ENCODE results near the gene TBC1D19. TPM values are rescaled to one million over a fixed set of nuclear protein-coding genes. Genes with fewer than 3 reads are reported as not detected.

The TBC1D19 gene
- total and polyA plus RNA-seq, 4 donors, result 2.1 to 41.6 (median 8.3) TPM

- peak in 2 of 3 donors; percentile 94 to 95 for DNase-seq
- no peak overlapping the region for H3K9ac ChIP-seq (ENCODE audit: insufficient read depth in 1 of 2, low read length in 2 of 2)
- 32 to 47% methylated on average over 3 of the region's 3 CpGs for WGBS, 2 donors
- no peaks in the 10 kb centered on the region for H3K9me3 ChIP-seq (ENCODE audit: control insufficient read depth in 4 of 4, insufficient read depth in 3 of 4, low read length in 3 of 4)
- peak; percentile 41 for ATAC-seq (ENCODE audit: insufficient read depth, low FRiP score)
- no peaks in the 10 kb centered on the region for H3K36me3 ChIP-seq (ENCODE audit: control insufficient read depth in 4 of 4, insufficient read depth in 4 of 4, low read length in 4 of 4)
- H3K4me1 ChIP-seq (ENCODE audit: control insufficient read depth in 5 of 5, insufficient read depth in 5 of 5, low read length in 5 of 5), result peaks cover 0 to 22% (median 0%) of the 10 kb centered on the region in 5 donors
- H3K27ac ChIP-seq (ENCODE audit: low read depth in 1 of 2, low read length in 1 of 2), result no peak overlapping the region
- H3K4me3 ChIP-seq, result no peak overlapping the region
- TF ChIP-seq, protein P1, sequence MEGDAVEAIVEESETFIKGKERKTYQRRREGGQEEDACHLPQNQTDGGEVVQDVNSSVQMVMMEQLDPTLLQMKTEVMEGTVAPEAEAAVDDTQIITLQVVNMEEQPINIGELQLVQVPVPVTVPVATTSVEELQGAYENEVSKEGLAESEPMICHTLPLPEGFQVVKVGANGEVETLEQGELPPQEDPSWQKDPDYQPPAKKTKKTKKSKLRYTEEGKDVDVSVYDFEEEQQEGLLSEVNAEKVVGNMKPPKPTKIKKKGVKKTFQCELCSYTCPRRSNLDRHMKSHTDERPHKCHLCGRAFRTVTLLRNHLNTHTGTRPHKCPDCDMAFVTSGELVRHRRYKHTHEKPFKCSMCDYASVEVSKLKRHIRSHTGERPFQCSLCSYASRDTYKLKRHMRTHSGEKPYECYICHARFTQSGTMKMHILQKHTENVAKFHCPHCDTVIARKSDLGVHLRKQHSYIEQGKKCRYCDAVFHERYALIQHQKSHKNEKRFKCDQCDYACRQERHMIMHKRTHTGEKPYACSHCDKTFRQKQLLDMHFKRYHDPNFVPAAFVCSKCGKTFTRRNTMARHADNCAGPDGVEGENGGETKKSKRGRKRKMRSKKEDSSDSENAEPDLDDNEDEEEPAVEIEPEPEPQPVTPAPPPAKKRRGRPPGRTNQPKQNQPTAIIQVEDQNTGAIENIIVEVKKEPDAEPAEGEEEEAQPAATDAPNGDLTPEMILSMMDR (IDR thresholded peaks at IDR 0.05; ENCODE audit: control extremely low read depth, extremely low read depth), result no peak
- H3K27me3 ChIP-seq (ENCODE audit: control insufficient read depth in 3 of 3, insufficient read depth in 3 of 3, low read length in 2 of 3), result no peaks in the 10 kb centered on the region
Measured at GRCh38 chr4:26568446-26568994, 15.4 kb upstream of the TBC1D19 start.

DNA sequence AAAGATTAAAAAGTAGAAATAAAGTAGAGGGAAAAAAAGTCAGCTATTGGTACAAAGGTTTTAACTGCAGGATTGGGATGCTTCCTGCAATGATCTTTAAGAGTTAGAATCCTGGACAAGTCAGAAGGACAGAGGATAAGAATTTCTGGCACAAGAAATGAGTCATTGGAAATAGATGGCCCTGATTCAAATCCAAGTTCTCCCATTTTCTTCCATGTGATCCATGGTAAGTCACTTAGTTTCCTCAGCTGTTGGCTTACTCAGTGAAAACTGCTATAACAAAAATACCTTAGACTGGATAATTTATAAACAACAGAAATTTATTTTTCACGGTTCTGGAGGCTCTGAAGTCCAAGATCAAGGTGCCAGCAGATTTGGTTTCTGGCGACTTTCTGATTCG is 13.3 kb upstream of the TBC1D19 start:
- H3K36me3 ChIP-seq (ENCODE audit: control insufficient read depth in 4 of 4, insufficient read depth in 4 of 4, low read length in 4 of 4), result no peaks in the 10 kb centered on the region
- no peak overlapping the region for H3K27ac ChIP-seq (ENCODE audit: low read depth in 1 of 2, low read length in 1 of 2)
- WGBS, 2 donors, result 76 to 81% methylated on average over 3 of the region's 3 CpGs
- TF ChIP-seq, protein P1 (IDR thresholded peaks at IDR 0.05; ENCODE audit: control extremely low read depth, extremely low read depth), result no peak
- peaks cover 0 to 28% (median 0%) of the 10 kb centered on the region in 5 donors for H3K4me1 ChIP-seq (ENCODE audit: control insufficient read depth in 5 of 5, insufficient read depth in 5 of 5, low read length in 5 of 5)
- no peak overlapping the region for H3K9ac ChIP-seq (ENCODE audit: insufficient read depth in 1 of 2, low read length in 2 of 2)
- no peaks in the 10 kb centered on the region for H3K27me3 ChIP-seq (ENCODE audit: control insufficient read depth in 3 of 3, insufficient read depth in 3 of 3, low read length in 2 of 3)
- DNase-seq (no peak), ATAC-seq (ENCODE audit: insufficient read depth, low FRiP score) (no peak)
- no peaks in the 10 kb centered on the region for H3K9me3 ChIP-seq (ENCODE audit: control insufficient read depth in 4 of 4, insufficient read depth in 3 of 4, low read length in 3 of 4)
- H3K4me3 ChIP-seq, result no peak overlapping the region

GRCh38 chr4:26573389-26573794 is 10.5 kb upstream of the TBC1D19 start:
- TF ChIP-seq, protein P1 (IDR thresholded peaks at IDR 0.05; ENCODE audit: control extremely low read depth, extremely low read depth), result no peak
- 90 to 95% methylated on average over 1 of the region's 1 CpG for WGBS, 2 donors
- Histone ChIP-seq H3K36me3 (ENCODE audit: control insufficient read depth in 4 of 4, insufficient read depth in 4 of 4, low read length in 4 of 4) (no peaks in the 10 kb centered on the region), H3K27me3 (ENCODE audit: control insufficient read depth in 3 of 3, insufficient read depth in 3 of 3, low read length in 2 of 3) (no peaks in the 10 kb centered on the region), H3K9ac (ENCODE audit: insufficient read depth in 1 of 2, low read length in 2 of 2) (no peak overlapping the region), H3K4me3 (no peak overlapping the region), H3K4me1 (ENCODE audit: control insufficient read depth in 5 of 5, insufficient read depth in 5 of 5, low read length in 5 of 5) (peaks cover 0 to 34% (median 0%) of the 10 kb centered on the region in 5 donors), H3K27ac (ENCODE audit: low read depth in 1 of 2, low read length in 1 of 2) (no peak overlapping the region), H3K9me3 (ENCODE audit: control insufficient read depth in 4 of 4, insufficient read depth in 3 of 4, low read length in 3 of 4) (no peaks in the 10 kb centered on the region)
- DNase-seq (no peak), ATAC-seq (ENCODE audit: insufficient read depth, low FRiP score) (no peak)

- no peaks in the 10 kb centered on the region for H3K27me3 ChIP-seq (ENCODE audit: control insufficient read depth in 3 of 3, insufficient read depth in 3 of 3, low read length in 2 of 3)
- H3K4me1 ChIP-seq (ENCODE audit: control insufficient read depth in 5 of 5, insufficient read depth in 5 of 5, low read length in 5 of 5), result peaks cover 0 to 26% (median 0%) of the 10 kb centered on the region in 5 donors
- ATAC-seq (ENCODE audit: insufficient read depth, low FRiP score), result no peak
- H3K36me3 ChIP-seq (ENCODE audit: control insufficient read depth in 4 of 4, insufficient read depth in 4 of 4, low read length in 4 of 4), result no peaks in the 10 kb centered on the region
- no peak for DNase-seq
- H3K27ac ChIP-seq (ENCODE audit: low read depth in 1 of 2, low read length in 1 of 2), result no peak overlapping the region
- H3K9me3 ChIP-seq (ENCODE audit: control insufficient read depth in 4 of 4, insufficient read depth in 3 of 4, low read length in 3 of 4), result no peaks in the 10 kb centered on the region
- no peak overlapping the region for H3K9ac ChIP-seq (ENCODE audit: insufficient read depth in 1 of 2, low read length in 2 of 2)
- 70 to 87% methylated on average over 1 of the region's 1 CpG for WGBS, 2 donors
- H3K4me3 ChIP-seq, result no peak overlapping the region
- TF ChIP-seq, protein P1 (IDR thresholded peaks at IDR 0.05; ENCODE audit: control extremely low read depth, extremely low read depth), result no peak
Measured at GRCh38 chr4:26574563-26574962, 9.3 kb upstream of the TBC1D19 start.
